ENCODE measurements around the gene PACRG.

Gene PACRG

GRCh38 chr6:163159110-163159509 is 431.3 kb downstream of the PACRG start:
- TF ChIP-seq GATA3 (IDR thresholded peaks at IDR 0.05; ENCODE audit: low read depth, low read length): no peak
- no peak for TF ChIP-seq GATA2 (IDR thresholded peaks at IDR 0.05; ENCODE audit: low read depth, low read length)

- TF ChIP-seq GATA3 (IDR thresholded peaks at IDR 0.05; ENCODE audit: low read depth, low read length): no peak
- TF ChIP-seq GATA2 (IDR thresholded peaks at IDR 0.05; ENCODE audit: low read depth, low read length): no peak
Measured at GRCh38 chr6:163159689-163160088, 431.9 kb downstream of the PACRG start.

- TF ChIP-seq GATA3 (IDR thresholded peaks at IDR 0.05; ENCODE audit: low read depth, low read length) (no peak), GATA2 (IDR thresholded peaks at IDR 0.05; ENCODE audit: low read depth, low read length) (no peak)
Measured at GRCh38 chr6:163162007-163162873, 434.5 kb downstream of the PACRG start.

GRCh38 chr6:163162874-163163213 is 435.1 kb downstream of the PACRG start:
- no peak for TF ChIP-seq GATA2 (IDR thresholded peaks at IDR 0.05; ENCODE audit: low read depth, low read length)
- TF ChIP-seq GATA3 (IDR thresholded peaks at IDR 0.05; ENCODE audit: low read depth, low read length): no peak

GRCh38 chr6:163164175-163164900 is 436.6 kb downstream of the PACRG start:
- TF ChIP-seq GATA3 (IDR thresholded peaks at IDR 0.05; ENCODE audit: low read depth, low read length) (no peak), GATA2 (IDR thresholded peaks at IDR 0.05; ENCODE audit: low read depth, low read length) (no peak)

- TF ChIP-seq GATA3 (IDR thresholded peaks at IDR 0.05; ENCODE audit: low read depth, low read length) (no peak), GATA2 (IDR thresholded peaks at IDR 0.05; ENCODE audit: low read depth, low read length) (no peak)
Measured at GRCh38 chr6:163165155-163165910, 437.6 kb downstream of the PACRG start.

GRCh38 chr6:163165922-163166321 is 438.1 kb downstream of the PACRG start:
- TF ChIP-seq GATA2 (IDR thresholded peaks at IDR 0.05; ENCODE audit: low read depth, low read length) (peak; percentile 73), GATA3 (IDR thresholded peaks at IDR 0.05; ENCODE audit: low read depth, low read length) (no peak)

- TF ChIP-seq GATA3 (IDR thresholded peaks at IDR 0.05; ENCODE audit: low read depth, low read length) (no peak), GATA2 (IDR thresholded peaks at IDR 0.05; ENCODE audit: low read depth, low read length) (no peak)
Measured at GRCh38 chr6:163166507-163166906, 438.7 kb downstream of the PACRG start.

GRCh38 chr6:163169521-163169920 is 441.7 kb downstream of the PACRG start:
- no peak for TF ChIP-seq GATA2 (IDR thresholded peaks at IDR 0.05; ENCODE audit: low read depth, low read length)
- no peak for TF ChIP-seq GATA3 (IDR thresholded peaks at IDR 0.05; ENCODE audit: low read depth, low read length)

- TF ChIP-seq GATA3 (IDR thresholded peaks at IDR 0.05; ENCODE audit: low read depth, low read length): no peak
- TF ChIP-seq GATA2 (IDR thresholded peaks at IDR 0.05; ENCODE audit: low read depth, low read length): no peak
Measured at GRCh38 chr6:163170294-163170883, 442.6 kb downstream of the PACRG start.

GRCh38 chr6:163173741-163174140 is 446.0 kb downstream of the PACRG start:
- TF ChIP-seq GATA3 (IDR thresholded peaks at IDR 0.05; ENCODE audit: low read depth, low read length) (no peak), GATA2 (IDR thresholded peaks at IDR 0.05; ENCODE audit: low read depth, low read length) (no peak)

GRCh38 chr6:163175301-163175700 is 447.5 kb downstream of the PACRG start:
- TF ChIP-seq GATA3 (IDR thresholded peaks at IDR 0.05; ENCODE audit: low read depth, low read length): no peak

GRCh38 chr6:163176097-163176496 is 448.3 kb downstream of the PACRG start:
- TF ChIP-seq GATA2 (IDR thresholded peaks at IDR 0.05; ENCODE audit: low read depth, low read length) (no peak), GATA3 (IDR thresholded peaks at IDR 0.05; ENCODE audit: low read depth, low read length) (no peak)

- TF ChIP-seq GATA2 (IDR thresholded peaks at IDR 0.05; ENCODE audit: low read depth, low read length): no peak
- no peak for TF ChIP-seq GATA3 (IDR thresholded peaks at IDR 0.05; ENCODE audit: low read depth, low read length)
Measured at GRCh38 chr6:163177007-163177406, 449.2 kb downstream of the PACRG start.
